Stimulated activated naive B cell treated with anti-CD40 and anti-IgM and Interleukin-4, amounts not matched to agents 10 μg/mL and 1 μg/mL and 100 μg/mL, for 72 hours (primary cell): ENCODE data around the gene PGC.
A peak's percentile ranks its signal among the peaks of the same experiment; 100 is the strongest.

ENCODE experiments used
- ATAC-seq, 2 donors: fragments of 150-1000 bp; cut with Tn5 transposase; replicated peaks; 2 replicates each; pipeline ENCODE4 v1.10.0; 2021; ENCODE audit warnings: moderate library complexity in 1 of 2
- DNase-seq: peaks from one replicate; pipeline ENCODE4 v3.0.0; 2021
- H3K27ac Mint-ChIP-seq: one replicate; pipeline ENCODE4 v1.8.0; 2022; ENCODE audit warnings: mild to moderate bottlenecking, mixed read lengths
- H3K27me3 Mint-ChIP-seq, 2 donors: one replicate each; pipeline ENCODE4 v1.8.0; 2022; ENCODE audit warnings: mixed read lengths in 2 of 2
- H3K36me3 Mint-ChIP-seq, 2 donors: one replicate each; pipeline ENCODE4 v1.8.0; 2022; ENCODE audit warnings: mixed read lengths in 2 of 2, mild to moderate bottlenecking in 1 of 2
- H3K4me1 Mint-ChIP-seq, 2 donors: one replicate each; pipeline ENCODE4 v1.8.0; 2022; ENCODE audit warnings: mixed read lengths in 2 of 2, mild to moderate bottlenecking in 1 of 2
- H3K4me3 Mint-ChIP-seq, 2 donors: one replicate each; pipeline ENCODE4 v1.8.0; 2022; ENCODE audit warnings: mild to moderate bottlenecking in 2 of 2, mixed read lengths in 2 of 2, moderate library complexity in 1 of 2
- H3K9me3 Mint-ChIP-seq, 2 donors: one replicate each; pipeline ENCODE4 v1.8.0; 2022; ENCODE audit warnings: mixed read lengths in 2 of 2, mild to moderate bottlenecking in 1 of 2

Gene PGC

DNA sequence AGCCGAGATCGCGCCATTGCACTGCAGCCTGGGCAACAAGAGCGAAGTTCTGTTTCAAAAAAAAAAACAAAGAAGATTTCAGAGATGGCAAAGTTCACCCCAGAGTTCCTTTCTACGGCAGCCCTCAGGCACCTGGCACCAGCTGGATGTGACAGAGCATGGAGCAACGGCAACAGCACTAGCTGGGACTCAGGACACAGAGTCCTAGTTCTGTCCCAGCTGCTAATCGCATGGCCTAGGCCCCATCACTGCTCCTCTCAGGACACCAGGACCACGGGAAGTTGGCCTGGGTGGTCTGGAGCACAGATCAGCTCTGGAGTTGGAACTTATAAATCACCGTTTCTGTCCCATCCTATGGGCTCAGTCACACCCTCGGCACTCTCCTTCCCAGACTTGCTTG is 1.1 kb downstream of the PGC start:
- no peak for ATAC-seq
- Mint-ChIP-seq H3K9me3 (no peaks in the 10 kb centered on the region), H3K36me3 (no peaks in the 10 kb centered on the region), H3K27me3 (peaks cover 0 to 6% of the 10 kb centered on the region in 2 donors), H3K27ac (no peak overlapping the region), H3K4me3 (no peak overlapping the region), H3K4me1 (peaks cover 0 to 2% of the 10 kb centered on the region in 2 donors)
- DNase-seq = no peak

- Mint-ChIP-seq H3K9me3 (no peaks in the 10 kb centered on the region), H3K27me3 (no peaks in the 10 kb centered on the region), H3K27ac (no peak overlapping the region), H3K4me1 (peaks cover 0 to 2% of the 10 kb centered on the region in 2 donors), H3K36me3 (no peaks in the 10 kb centered on the region), H3K4me3 (no peak overlapping the region)
- no peak for DNase-seq
- ATAC-seq = no peak
Observed at GRCh38 chr6:41744236-41744787, 2.9 kb downstream of the PGC start.

- Mint-ChIP-seq H3K27ac (no peak overlapping the region), H3K4me1 (peaks cover 0 to 2% of the 10 kb centered on the region in 2 donors), H3K4me3 (no peak overlapping the region), H3K36me3 (no peaks in the 10 kb centered on the region), H3K9me3 (no peaks in the 10 kb centered on the region), H3K27me3 (no peaks in the 10 kb centered on the region)
- ATAC-seq (no peak), DNase-seq (no peak)
Observed at GRCh38 chr6:41743406-41744235, 3.6 kb downstream of the PGC start.

GRCh38 chr6:41741625-41742490 is 5.3 kb downstream of the PGC start:
- no peaks in the 10 kb centered on the region for H3K9me3 Mint-ChIP-seq
- no peaks in the 10 kb centered on the region for H3K27me3 Mint-ChIP-seq
- peaks cover 0 to 2% of the 10 kb centered on the region in 2 donors for H3K4me1 Mint-ChIP-seq
- no peaks in the 10 kb centered on the region for H3K36me3 Mint-ChIP-seq
- no peak overlapping the region for H3K27ac Mint-ChIP-seq
- ATAC-seq (no peak), DNase-seq (no peak)
- H3K4me3 Mint-ChIP-seq = no peak overlapping the region

GRCh38 chr6:41740366-41741162 is 6.6 kb downstream of the PGC start:
- no peaks in the 10 kb centered on the region for H3K9me3 Mint-ChIP-seq
- no peak for DNase-seq
- H3K4me3 Mint-ChIP-seq = no peak overlapping the region
- no peaks in the 10 kb centered on the region for H3K27me3 Mint-ChIP-seq
- no peak overlapping the region for H3K27ac Mint-ChIP-seq
- H3K4me1 Mint-ChIP-seq = peaks cover 4 to 7% of the 10 kb centered on the region in 2 donors
- no peaks in the 10 kb centered on the region for H3K36me3 Mint-ChIP-seq
- ATAC-seq = no peak

DNA sequence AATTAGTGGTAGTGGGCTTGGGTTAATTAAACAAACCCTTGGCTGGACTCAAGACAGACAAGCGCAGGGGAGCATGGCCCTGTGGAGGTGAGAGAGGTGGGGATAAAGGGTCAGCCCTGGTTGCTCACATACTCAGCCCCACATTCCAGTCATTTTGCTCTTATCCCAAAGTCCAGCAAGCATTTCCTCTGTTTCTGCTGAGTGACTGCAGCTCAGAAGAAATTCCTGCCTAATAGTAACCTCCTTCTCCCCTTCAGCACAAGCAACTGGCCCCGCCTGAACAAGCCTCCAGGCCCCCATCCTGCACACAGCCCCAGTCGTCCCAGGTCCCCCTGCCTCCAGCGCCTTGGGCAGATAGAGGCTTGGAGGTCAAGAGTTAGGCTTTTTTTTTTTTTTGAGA is 8.2 kb downstream of the PGC start:
- H3K36me3 Mint-ChIP-seq = no peaks in the 10 kb centered on the region
- no peaks in the 10 kb centered on the region for H3K9me3 Mint-ChIP-seq
- H3K4me1 Mint-ChIP-seq = peaks cover 4 to 5% of the 10 kb centered on the region in 2 donors
- DNase-seq (no peak), ATAC-seq (no peak)
- no peaks in the 10 kb centered on the region for H3K27me3 Mint-ChIP-seq
- no peak overlapping the region for H3K27ac Mint-ChIP-seq
- no peak overlapping the region for H3K4me3 Mint-ChIP-seq

- no peak for DNase-seq
- no peak overlapping the region for H3K27ac Mint-ChIP-seq
- H3K4me1 Mint-ChIP-seq = peaks cover 7 to 8% of the 10 kb centered on the region in 2 donors
- no peaks in the 10 kb centered on the region for H3K9me3 Mint-ChIP-seq
- peaks cover under 1 to 1% of the 10 kb centered on the region in 2 donors for H3K36me3 Mint-ChIP-seq
- ATAC-seq = no peak
- H3K4me3 Mint-ChIP-seq = no peak overlapping the region
- H3K27me3 Mint-ChIP-seq = no peaks in the 10 kb centered on the region
Observed at GRCh38 chr6:41737591-41738130, 9.5 kb downstream of the PGC start.

- no peaks in the 10 kb centered on the region for H3K9me3 Mint-ChIP-seq
- no peak for ATAC-seq
- no peaks in the 10 kb centered on the region for H3K27me3 Mint-ChIP-seq
- H3K36me3 Mint-ChIP-seq = peaks cover 5 to 6% of the 10 kb centered on the region in 2 donors
- H3K27ac Mint-ChIP-seq = no peak overlapping the region
- no peak overlapping the region for H3K4me3 Mint-ChIP-seq
- peaks cover 11 to 12% of the 10 kb centered on the region in 2 donors for H3K4me1 Mint-ChIP-seq
- no peak for DNase-seq
Observed at GRCh38 chr6:41736800-41737555, 10.2 kb downstream of the PGC start.

- Mint-ChIP-seq H3K27me3 (no peaks in the 10 kb centered on the region), H3K36me3 (peaks cover 10% of the 10 kb centered on the region in 2 donors), H3K9me3 (no peaks in the 10 kb centered on the region), H3K4me1 (peaks cover 15 to 18% of the 10 kb centered on the region in 2 donors), H3K4me3 (peak overlapping the region in 1 of 2 donors; percentile 4), H3K27ac (no peak overlapping the region)
- ATAC-seq = no peak
- no peak for DNase-seq
Observed at GRCh38 chr6:41736186-41736733, 10.9 kb downstream of the PGC start.

GRCh38 chr6:41735427-41736185 is 11.6 kb downstream of the PGC start, which contains the start of gene TFEB:
TSS of gene TFEB (minus strand) at chr6:41735608. CDS start at chr6:41691213, 44,395 bp downstream.
- H3K27ac Mint-ChIP-seq = peak within 1 kb of the TSS; percentile 93
- no peaks in the 10 kb centered on the region for H3K27me3 Mint-ChIP-seq
- peak within 1 kb of the TSS; percentile 82 to 88 for H3K4me3 Mint-ChIP-seq
- no peaks in the 10 kb centered on the region for H3K9me3 Mint-ChIP-seq
- peaks cover 10 to 15% of the 10 kb centered on the region in 2 donors for H3K36me3 Mint-ChIP-seq
- DNase-seq (peak; percentile 94), ATAC-seq (peak; percentile 44 to 53)
- peaks cover 20 to 25% of the 10 kb centered on the region in 2 donors for H3K4me1 Mint-ChIP-seq

GRCh38 chr6:41734666-41735426 is 12.4 kb downstream of the PGC start:
- peaks cover 10 to 17% of the 10 kb centered on the region in 2 donors for H3K36me3 Mint-ChIP-seq
- ATAC-seq (peak; percentile 46 to 53), DNase-seq (peak; percentile 78)
- peaks cover 26 to 32% of the 10 kb centered on the region in 2 donors for H3K4me1 Mint-ChIP-seq
- H3K27me3 Mint-ChIP-seq = no peaks in the 10 kb centered on the region
- no peaks in the 10 kb centered on the region for H3K9me3 Mint-ChIP-seq
- H3K4me3 Mint-ChIP-seq = peak overlapping the region; percentile 82 to 88
- peak overlapping the region; percentile 93 for H3K27ac Mint-ChIP-seq
